ENCODE measurements around the gene BPIFA2.
"Not testable (repeated sequence)": the region's sequence is repeated elsewhere in the genome, so short reads cannot be mapped to it uniquely, and the experiment has no call there.

BPIFA2 gene

GRCh38 chr20:33162313-33162712, 5.6 kb upstream of the BPIFA2 start:
- no peak for DNase-seq

DNA sequence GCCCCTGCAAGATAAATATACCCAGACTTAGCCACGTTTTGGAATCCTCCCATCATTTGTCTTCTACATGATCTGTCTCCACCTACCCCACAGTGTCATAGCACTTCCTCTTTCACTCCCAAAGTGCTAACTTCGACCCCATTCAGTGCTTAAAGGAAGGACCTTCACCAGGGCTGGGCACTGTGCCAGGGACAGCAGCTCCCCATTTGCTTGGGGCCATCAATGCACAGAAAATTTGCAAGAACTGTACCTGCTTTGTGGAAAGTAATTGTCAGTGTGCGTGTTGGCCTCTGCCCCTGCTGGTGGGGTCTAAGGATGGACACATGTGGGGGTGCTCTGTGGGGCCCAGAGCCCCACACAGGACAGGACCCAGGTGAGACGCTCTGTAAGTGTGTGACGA, 5.2 kb upstream of the BPIFA2 start:
- DNase-seq = no peak

DNA sequence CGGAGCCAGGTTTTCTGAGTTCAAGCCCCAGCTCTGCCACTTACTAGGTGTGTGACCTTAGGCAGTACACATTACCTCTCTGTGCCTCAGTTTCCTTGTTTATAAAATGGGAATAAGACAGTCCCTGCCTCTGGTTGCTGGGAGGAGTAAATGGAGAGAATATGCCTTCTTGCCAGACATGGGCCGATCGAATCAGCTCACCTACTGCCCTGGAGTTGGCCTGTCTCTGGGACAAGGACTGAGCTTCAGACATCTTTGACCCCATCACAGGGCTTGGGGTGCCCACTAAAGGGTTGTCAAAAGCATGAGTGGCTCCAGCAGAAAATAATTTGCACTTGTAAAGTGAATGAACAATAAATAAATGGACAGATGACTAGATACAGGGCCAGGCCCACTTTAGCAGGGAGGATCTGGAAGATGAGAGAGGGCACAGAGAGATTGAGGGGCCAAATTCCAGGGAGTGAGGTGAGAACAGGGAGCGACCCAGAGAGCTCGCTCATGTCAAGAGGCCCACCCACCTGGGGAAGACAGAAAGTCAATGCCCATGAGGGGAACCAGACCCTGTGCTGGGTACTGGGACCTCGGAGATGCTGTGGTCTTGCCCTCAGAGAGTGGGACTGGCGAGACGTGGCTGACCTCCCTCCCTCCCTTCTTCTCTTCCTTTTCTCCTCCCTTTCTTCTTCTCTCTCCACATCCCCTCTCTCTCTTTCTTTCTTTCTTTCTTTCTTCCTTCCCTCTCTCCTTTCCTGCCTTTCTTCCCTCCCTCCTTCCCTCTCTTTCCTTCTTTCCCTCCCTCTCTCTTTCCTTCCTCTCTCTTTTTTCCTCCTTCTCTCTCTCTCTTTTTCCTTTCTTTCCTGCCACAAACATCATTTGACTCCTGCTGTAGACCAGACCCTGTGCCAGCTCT, 3.9 kb upstream of the BPIFA2 start:
- DNase-seq = no peak

- no peak for DNase-seq
These were observed 3.2 kb upstream of the BPIFA2 start for GRCh38 chr20:33164763-33165095.

- DNase-seq = no peak
These were observed 2.4 kb upstream of the BPIFA2 start for GRCh38 chr20:33165416-33166055.

DNA sequence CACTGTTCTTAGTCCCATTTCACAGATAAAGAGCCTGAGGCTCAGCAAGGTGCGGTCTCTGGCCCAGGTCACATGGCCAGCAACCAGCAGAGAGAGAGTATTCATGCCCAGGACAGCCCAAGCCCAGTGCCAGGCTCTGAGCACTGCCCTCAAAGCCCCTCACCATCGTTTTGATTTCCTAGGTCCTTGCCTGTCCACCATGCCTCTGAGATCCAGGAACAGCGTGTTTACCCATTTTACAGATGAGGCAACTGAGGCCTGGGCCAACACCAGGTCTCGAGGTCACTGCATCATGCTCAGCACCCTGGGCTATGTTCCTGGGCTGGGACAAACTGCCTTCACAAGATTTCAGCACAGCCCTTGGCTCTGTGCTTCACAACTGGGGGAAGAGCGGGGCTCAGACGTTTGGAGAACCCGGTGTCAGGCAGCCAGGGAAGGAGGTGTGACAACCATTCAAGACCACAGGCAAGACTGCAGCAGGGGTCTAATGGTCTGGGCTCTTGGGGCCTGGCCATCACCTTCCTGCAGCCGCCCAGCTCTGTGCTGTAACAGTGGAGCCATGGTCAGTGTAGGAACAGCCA, 1.3 kb upstream of the BPIFA2 start:
- no peak for DNase-seq

- DNase-seq = no peak
These were observed 1.3 kb downstream of the BPIFA2 start for GRCh38 chr20:33169176-33169794.

DNA sequence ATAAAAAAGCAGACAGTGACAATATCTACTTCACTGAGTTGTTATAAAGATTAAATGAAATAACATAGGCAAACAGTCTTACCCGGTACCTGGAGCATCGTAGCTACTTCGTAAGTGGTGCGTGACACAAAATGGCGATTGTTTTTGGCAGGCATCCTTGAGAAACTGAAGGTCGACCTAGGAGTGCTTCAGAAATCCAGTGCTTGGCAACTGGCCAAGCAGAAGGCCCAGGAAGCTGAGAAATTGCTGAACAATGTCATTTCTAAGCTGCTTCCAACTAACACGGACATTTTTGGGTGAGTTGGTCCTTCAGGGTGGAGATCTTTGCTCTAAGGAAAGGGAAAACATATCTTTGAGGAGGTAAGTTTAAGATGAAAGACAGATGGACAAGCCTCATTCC, 4.8 kb downstream of the BPIFA2 start:
- no peak for DNase-seq

- no peak for DNase-seq
These were observed 7.2 kb downstream of the BPIFA2 start for GRCh38 chr20:33175123-33175522.

- no peak for DNase-seq
These were observed 8.1 kb downstream of the BPIFA2 start for GRCh38 chr20:33176101-33176500.

DNA sequence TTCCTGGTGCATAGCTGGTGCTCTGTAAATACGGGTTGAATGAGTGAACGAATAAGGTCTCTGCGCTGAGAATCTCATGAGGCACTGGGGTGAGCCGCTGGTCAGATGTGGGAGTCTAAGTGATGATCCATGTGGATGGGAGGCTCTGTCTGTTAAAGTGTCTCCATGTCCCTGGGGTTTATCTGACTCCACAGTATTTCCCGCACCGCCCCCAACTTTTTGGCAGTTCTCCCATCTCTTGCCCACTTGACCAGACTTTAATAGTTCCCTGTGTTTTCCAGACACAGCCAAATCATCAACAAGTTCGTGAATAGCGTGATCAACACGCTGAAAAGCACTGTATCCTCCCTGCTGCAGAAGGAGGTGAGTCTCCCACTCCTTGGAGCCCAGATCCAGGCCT, 9.9 kb downstream of the BPIFA2 start:
- DNase-seq = no peak

DNA sequence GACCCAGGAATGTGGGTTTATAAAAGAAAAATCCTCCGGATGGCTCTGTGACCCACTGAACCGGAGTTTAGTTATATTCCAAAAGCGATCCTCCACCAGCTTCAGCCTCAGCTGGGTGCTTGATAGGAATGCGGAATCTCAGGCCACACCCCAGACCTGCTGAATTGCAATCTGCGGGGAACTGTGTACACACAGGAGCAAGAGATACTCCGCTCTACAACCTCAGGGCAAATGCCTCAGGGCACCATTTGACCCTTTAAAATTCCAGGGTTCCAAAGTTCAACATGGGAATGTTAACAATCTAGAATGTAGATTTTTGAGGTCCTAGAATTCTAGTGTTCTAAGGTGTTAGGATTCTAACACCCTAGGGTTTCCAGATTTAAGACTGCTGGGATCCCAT, 10.8 kb downstream of the BPIFA2 start:
- no peak for DNase-seq

GRCh38 chr20:33180169-33180568, 12.2 kb downstream of the BPIFA2 start:
- no peak for DNase-seq

GRCh38 chr20:33181482-33182093, 13.6 kb downstream of the BPIFA2 start:
- no peak for DNase-seq

- no peak for DNase-seq
These were observed 15.4 kb downstream of the BPIFA2 start for GRCh38 chr20:33183312-33183711.

DNA sequence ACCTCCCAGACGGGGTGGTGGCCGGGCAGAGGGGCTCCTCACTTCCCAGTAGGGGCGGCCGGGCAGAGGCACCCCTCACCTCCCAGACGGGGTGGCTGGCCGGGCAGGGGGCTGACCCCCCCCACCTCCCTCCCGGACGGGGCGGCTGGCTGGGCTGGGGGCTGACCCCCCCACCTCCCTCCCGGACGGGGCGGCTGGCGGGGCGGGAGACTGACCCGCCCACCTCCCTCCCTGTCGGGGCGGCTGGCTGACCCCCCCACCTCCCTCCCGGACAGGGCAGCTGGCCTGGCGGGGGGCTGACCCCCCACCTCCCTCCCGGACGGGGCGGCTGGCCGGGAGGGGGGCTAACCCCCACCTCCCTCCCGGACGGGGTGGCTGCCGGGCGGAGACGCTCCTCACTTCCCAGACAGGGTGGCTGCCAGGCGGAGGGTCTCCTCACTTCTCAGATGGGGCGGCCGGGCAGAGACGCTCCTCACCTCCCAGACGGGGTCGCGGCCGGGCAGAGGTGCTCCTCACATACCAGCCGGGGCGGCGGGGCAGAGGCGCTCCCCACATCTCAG, 17.2 kb downstream of the BPIFA2 start:
- DNase-seq = not testable (repeated sequence)

DNA sequence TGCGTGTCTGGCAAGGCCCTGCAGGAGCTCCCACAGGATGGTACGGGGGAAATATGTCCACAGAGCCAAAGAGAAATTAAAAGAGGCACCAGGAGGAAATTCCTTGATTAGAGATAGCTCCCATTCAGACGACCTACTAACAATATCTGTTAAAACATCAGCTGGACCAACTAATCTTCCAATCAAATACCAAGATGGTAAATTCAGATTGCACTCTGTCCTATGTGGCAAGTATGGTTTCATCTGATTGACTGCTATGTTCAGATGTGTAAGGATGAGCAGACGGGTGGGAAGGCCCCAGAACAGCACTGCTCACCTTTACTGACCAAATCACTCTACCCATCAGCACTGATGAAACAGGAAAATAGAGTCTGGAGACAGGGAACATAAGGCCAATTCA, 19.5 kb downstream of the BPIFA2 start:
- no peak for DNase-seq

GRCh38 chr20:33188421-33188820, 20.5 kb downstream of the BPIFA2 start:
- DNase-seq = no peak

DNA sequence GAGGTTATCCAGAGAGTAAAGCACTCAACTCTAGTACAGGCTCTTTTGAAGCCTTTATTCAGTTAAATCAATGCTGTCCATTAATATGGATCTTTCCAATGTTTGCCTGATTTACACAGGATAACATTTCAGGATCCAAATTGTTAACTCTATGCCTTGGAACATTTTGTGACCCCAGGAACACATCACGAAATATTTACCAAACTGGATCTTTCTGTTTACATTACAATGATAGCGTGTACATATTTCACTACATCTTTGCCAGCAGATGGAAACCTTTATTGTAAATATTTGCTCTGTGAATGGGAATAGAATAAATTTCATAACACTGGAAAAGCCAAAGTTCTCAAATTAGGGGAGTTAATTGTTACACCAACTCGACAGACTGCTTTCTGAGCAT, 23.5 kb downstream of the BPIFA2 start:
- no peak for DNase-seq

DNA sequence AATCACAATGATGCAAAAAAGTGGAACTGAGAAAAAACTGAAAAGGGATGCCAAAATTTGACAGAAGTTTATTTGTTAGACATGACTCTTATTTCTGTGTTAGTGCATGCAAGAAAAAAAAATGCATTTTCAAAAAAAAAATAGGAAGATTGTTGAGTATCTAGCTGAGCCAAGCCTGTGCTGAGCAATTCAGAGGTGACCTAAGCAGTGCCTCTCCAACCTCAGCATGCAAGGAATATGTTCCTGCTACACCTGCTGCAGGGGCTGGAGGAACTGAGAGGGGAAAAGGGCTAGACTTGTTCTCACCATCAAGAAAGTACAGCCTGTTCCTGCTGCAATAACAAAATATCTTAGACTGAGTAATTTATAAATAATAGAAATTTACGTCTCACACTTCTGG, 24.0 kb downstream of the BPIFA2 start:
- DNase-seq = no peak

GRCh38 chr20:33192912-33193501, 25.0 kb downstream of the BPIFA2 start:
- no peak for DNase-seq

- DNase-seq = no peak
These were observed 31.1 kb downstream of the BPIFA2 start for GRCh38 chr20:33199026-33199425.

DNA sequence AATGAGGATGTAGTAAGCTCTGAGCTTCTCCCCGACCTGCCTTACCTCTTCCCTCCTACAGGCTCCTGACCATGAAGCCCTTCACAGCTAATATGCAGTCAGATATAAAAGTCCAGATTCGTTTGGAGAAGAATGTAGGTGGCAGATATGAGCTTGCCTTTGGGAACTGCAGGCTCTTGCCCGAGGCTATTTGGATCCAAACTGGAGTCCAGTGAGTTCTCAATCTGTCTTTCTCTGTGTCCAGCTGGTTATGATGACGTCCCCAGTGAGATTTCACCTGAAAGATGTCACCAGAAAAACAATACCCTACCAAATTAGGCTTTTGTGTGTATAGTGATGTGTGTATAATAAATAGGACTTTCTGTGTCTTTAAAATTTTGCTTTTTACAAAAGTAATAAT, 34.5 kb downstream of the BPIFA2 start:
- DNase-seq = no peak
